ENCODE data around the gene MAT2A. TPM values are rescaled to one million over a fixed set of nuclear protein-coding genes. Genes with fewer than 3 reads are reported as not detected.

MAT2A gene
- total and polyA plus RNA-seq, 9 of the 15 experiments (the other 6 are each of a cell fraction or from before 2014, with no cell fraction given): 130 to 1,027 (median 240) TPM

- TF ChIP-seq CXXC5 (CRISPR knock-in tag; IDR thresholded peaks at IDR 0.05) (peak; percentile 95), CREM (IDR thresholded peaks at IDR 0.05; ENCODE audit: low read depth) (peak; percentile 75), KLF13 (tag; IDR thresholded peaks at IDR 0.05; ENCODE audit: borderline replicate concordance, low read depth) (peak; percentile 22), TCF7 (IDR thresholded peaks at IDR 0.05; ENCODE audit: borderline replicate concordance) (no peak), ZNF592 (IDR thresholded peaks at IDR 0.05) (peak; percentile 61), POLR3A (IDR thresholded peaks at IDR 0.05; ENCODE audit: borderline replicate concordance, extremely low read depth, insufficient read depth, insufficient read length) (no peak), ZFX (CRISPR knock-in tag; IDR thresholded peaks at IDR 0.05) (peak; percentile 59), PBX2 (CRISPR knock-in tag; IDR thresholded peaks at IDR 0.05; ENCODE audit: low read depth) (no peak), PBX2 (tag; conservative IDR thresholded peaks at IDR 0.05; ENCODE audit: low read depth) (no peak), ATF4 (CRISPR knock-in tag; IDR thresholded peaks at IDR 0.05) (peak; percentile 8; the same call in 1 of the 2 replicates), RERE (CRISPR knock-in tag; IDR thresholded peaks at IDR 0.05; ENCODE audit: borderline replicate concordance) (peak; percentile 96), MBD2 (IDR thresholded peaks at IDR 0.05; ENCODE audit: borderline replicate concordance, low read depth) (peak; percentile 96), SMAD3 (CRISPR knock-in tag; conservative IDR thresholded peaks at IDR 0.05) (no peak)
These were observed at the start of gene MAT2A (continued) for GRCh38 chr2:85538507-85539360.

Measured in K562 (cell line).